ENCODE measurements around the gene PRM1. TPM values are rescaled to one million over a fixed set of nuclear protein-coding genes. Genes with fewer than 3 reads are reported as not detected.
A peak's percentile ranks its signal among the peaks of the same experiment; 100 is the strongest.

PRM1 gene
- total RNA-seq, 1 donor from 2014 or later: not detected

GRCh38 chr16:11255737-11256660 lies 25.1 kb downstream of the PRM1 start, which contains the start of gene SOCS1:
Gene SOCS1, minus strand, starts transcription at chr16:11256204. Its CDS starts 726 bp downstream, at chr16:11255478.
- peak; percentile 99 for TF ChIP-seq CTCF (IDR thresholded peaks at IDR 0.05; ENCODE audit: unreplicated experiment)
- Mint-ChIP-seq H3K4me3 (peak within 1 kb of the TSS; percentile 90), H3K9me3 (no peaks in the 10 kb centered on the region), H3K4me1 (peaks cover 32% of the 10 kb centered on the region), H3K36me3 (no peaks in the 10 kb centered on the region), H3K27ac (peak within 1 kb of the TSS; percentile 98), H3K27me3 (ENCODE audit: low read depth) (no peaks in the 10 kb centered on the region)
- peak; percentile 85 to 92 for DNase-seq (ENCODE audit: low spot score in 2 of 2, unreplicated experiment in 2 of 2)

- Mint-ChIP-seq H3K9me3 (no peaks in the 10 kb centered on the region), H3K4me1 (peaks cover 23% of the 10 kb centered on the region), H3K27ac (no peak overlapping the region), H3K4me3 (peak overlapping the region; percentile 69), H3K36me3 (no peaks in the 10 kb centered on the region), H3K27me3 (ENCODE audit: low read depth) (no peaks in the 10 kb centered on the region)
- DNase-seq (ENCODE audit: low spot score in 2 of 2, unreplicated experiment in 2 of 2): peak in 1 of 2 experiments; percentile 65
- no peak for TF ChIP-seq CTCF (IDR thresholded peaks at IDR 0.05; ENCODE audit: unreplicated experiment)
Measured at GRCh38 chr16:11254913-11255736, 26.0 kb downstream of the PRM1 start.

GRCh38 chr16:11253995-11254912 lies 26.9 kb downstream of the PRM1 start:
- H3K27ac Mint-ChIP-seq: no peak overlapping the region
- H3K4me1 Mint-ChIP-seq: peaks cover 22% of the 10 kb centered on the region
- no peak for DNase-seq (ENCODE audit: low spot score in 2 of 2, unreplicated experiment in 2 of 2)
- no peaks in the 10 kb centered on the region for H3K27me3 Mint-ChIP-seq (ENCODE audit: low read depth)
- no peaks in the 10 kb centered on the region for H3K36me3 Mint-ChIP-seq
- no peak for TF ChIP-seq CTCF (IDR thresholded peaks at IDR 0.05; ENCODE audit: unreplicated experiment)
- peak overlapping the region; percentile 69 for H3K4me3 Mint-ChIP-seq
- H3K9me3 Mint-ChIP-seq: no peaks in the 10 kb centered on the region

- no peak overlapping the region for H3K27ac Mint-ChIP-seq
- H3K27me3 Mint-ChIP-seq (ENCODE audit: low read depth): no peaks in the 10 kb centered on the region
- peak overlapping the region; percentile 40 for H3K4me3 Mint-ChIP-seq
Measured at GRCh38 chr16:11253009-11253994, 27.8 kb downstream of the PRM1 start.

More at GRCh38 chr16:11253009-11253994, 27.8 kb downstream of the PRM1 start:
- no peak for TF ChIP-seq CTCF (IDR thresholded peaks at IDR 0.05; ENCODE audit: unreplicated experiment)
- Mint-ChIP-seq H3K9me3 (no peaks in the 10 kb centered on the region), H3K4me1 (peaks cover 22% of the 10 kb centered on the region), H3K36me3 (no peaks in the 10 kb centered on the region)
- DNase-seq (ENCODE audit: low spot score in 2 of 2, unreplicated experiment in 2 of 2): no peak

Data from mesothelial cell of epicardium (in vitro differentiated cells).